Urinary bladder (tissue), 4 donors: ENCODE measurements around the gene COPE. TPM values are rescaled to one million over a fixed set of nuclear protein-coding genes. Genes with fewer than 3 reads are reported as not detected.

Source experiments
- DNase-seq: peaks from one replicate; pipeline ENCODE4 v3.0.0-alpha.2; 2015; ENCODE audit errors: extremely low spot score
- H3K27ac ChIP-seq: one replicate; pipeline ENCODE4 v1.5.1; 2013; ENCODE audit warnings: low read depth, mild to moderate bottlenecking, moderate library complexity
- H3K36me3 ChIP-seq: one replicate; pipeline ENCODE4 v1.6.1; 2013; ENCODE audit warnings: mild to moderate bottlenecking, moderate library complexity; ENCODE audit not compliant: insufficient read depth
- H3K4me1 ChIP-seq: one replicate; pipeline ENCODE4 v1.6.1; 2013; ENCODE audit warnings: mild to moderate bottlenecking, moderate library complexity; ENCODE audit not compliant: insufficient read depth
- H3K4me3 ChIP-seq: one replicate; pipeline ENCODE4 v1.5.1; 2013; ENCODE audit warnings: low read depth, low read length
- WGBS: extraction: QIAGEN DNeasy Blood & Tissue Kit; methylation state at CpG from one replicate; pipeline ENCODE4 v1.1.7; 2013; 5-methylcytosine and 5-hydroxymethylcytosine counted together
- polyA plus RNA-seq: library from polyadenylated mRNA; stranded (reverse); fragments of 200-250 nt; gene quantifications from one replicate; pipeline ENCODE4 v1.2.3, GENCODE V29; 2013
- total RNA-seq: library from RNA; depleted of rRNA; stranded (reverse); fragments of >200 nt; gene quantifications from one replicate; pipeline ENCODE4 v1.2.3, GENCODE V29; 2014
- donor health status: healthy with polysubstance abuse.
- donor health status: healthy.

The COPE gene
- total and polyA plus RNA-seq, 2 donors: 47.1 to 188 TPM

DNA sequence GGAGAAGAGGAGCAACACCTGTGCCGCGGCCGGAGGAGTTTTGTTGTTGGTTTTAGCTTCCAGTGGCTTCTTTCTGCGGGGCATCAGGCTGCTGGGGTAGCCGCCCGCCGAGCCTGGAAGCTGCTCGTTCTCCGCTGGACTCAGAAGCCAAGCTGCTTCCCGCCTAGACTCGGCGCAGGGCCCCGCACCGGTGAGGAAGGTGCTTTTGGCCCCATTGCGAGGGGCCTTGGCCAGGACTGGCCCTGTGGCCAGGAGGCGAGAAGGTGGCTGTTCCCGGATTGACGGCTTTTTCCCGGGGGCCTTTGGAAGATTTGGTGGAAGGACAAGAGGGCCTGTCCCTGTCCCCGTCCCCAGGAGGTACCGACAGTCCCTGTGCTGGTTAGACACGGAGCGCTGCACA is 52.0 kb downstream of the COPE start:
- 92% methylated on average over 23 of the region's 23 CpGs for WGBS
- H3K4me3 ChIP-seq: no peak overlapping the region
- peaks cover 3% of the 10 kb centered on the region for H3K4me1 ChIP-seq
- DNase-seq: no peak
- peaks cover 7% of the 10 kb centered on the region for H3K36me3 ChIP-seq
- H3K27ac ChIP-seq: no peak overlapping the region

DNA sequence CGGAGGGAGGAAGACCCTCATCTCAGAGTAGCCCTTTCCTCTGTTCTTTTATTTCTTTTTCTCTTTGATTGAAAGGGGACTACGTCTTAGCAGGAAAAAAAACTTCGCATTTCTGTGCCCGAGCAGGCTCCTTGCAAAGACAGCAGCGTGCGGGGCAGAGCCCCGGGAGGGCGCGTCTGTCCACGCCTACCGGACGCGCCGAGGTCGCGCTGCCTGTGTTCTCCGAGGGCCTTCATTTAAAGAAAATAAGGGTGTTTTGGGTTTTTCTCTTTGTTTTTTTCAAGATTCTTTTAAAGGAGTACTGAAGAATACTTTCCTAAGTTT is 52.4 kb downstream of the COPE start:
- WGBS: 76% methylated on average over 17 of the region's 17 CpGs
- H3K4me1 ChIP-seq: peaks cover 3% of the 10 kb centered on the region
- H3K4me3 ChIP-seq: no peak overlapping the region
- peaks cover 7% of the 10 kb centered on the region for H3K36me3 ChIP-seq
- DNase-seq: no peak
- no peak overlapping the region for H3K27ac ChIP-seq

DNA sequence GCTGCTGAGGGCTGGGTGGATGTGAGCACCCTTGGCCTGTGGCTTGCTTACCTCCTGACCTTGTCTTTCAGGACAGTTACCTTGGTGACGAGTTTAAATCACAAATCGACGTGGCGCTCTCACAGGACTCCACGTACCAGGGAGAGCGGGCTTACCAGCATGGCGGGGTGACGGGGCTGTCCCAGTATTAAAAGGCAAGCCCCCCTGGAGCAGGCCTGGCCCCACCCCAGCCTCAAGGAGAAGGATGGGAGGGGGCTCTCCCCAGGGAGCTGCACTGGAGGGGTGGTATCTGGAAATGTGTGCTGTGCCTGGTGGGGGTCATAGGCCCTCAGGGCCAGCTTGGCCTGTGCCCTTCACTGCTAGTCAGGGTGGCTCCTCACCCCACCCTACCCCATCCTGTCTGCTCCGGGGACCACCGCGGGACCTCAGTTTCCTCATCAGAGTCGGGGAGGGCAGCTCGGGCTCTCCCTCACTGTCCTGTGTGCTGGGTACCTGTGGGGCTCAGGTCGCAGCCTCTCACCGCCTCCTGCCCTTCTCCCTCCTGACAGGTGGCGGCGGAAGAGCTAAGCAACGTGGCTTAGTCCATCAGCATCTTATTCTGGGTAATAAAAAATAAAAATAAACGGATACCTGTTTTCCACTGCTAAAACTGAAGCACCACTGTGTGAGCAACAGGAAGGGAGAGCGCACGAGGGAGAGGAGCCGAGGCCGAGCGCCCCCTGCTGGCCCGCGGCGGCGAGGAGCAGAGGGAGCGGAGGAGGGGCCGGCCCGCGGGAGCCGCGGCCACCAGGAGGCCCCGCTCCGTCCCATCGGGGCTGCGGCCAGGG is 53.0 kb downstream of the COPE start:
- Histone ChIP-seq H3K27ac (no peak overlapping the region), H3K36me3 (peaks cover 7% of the 10 kb centered on the region), H3K4me3 (no peak overlapping the region), H3K4me1 (peaks cover 3% of the 10 kb centered on the region)
- WGBS: 42% methylated on average over 38 of the region's 38 CpGs
- no peak for DNase-seq

DNA sequence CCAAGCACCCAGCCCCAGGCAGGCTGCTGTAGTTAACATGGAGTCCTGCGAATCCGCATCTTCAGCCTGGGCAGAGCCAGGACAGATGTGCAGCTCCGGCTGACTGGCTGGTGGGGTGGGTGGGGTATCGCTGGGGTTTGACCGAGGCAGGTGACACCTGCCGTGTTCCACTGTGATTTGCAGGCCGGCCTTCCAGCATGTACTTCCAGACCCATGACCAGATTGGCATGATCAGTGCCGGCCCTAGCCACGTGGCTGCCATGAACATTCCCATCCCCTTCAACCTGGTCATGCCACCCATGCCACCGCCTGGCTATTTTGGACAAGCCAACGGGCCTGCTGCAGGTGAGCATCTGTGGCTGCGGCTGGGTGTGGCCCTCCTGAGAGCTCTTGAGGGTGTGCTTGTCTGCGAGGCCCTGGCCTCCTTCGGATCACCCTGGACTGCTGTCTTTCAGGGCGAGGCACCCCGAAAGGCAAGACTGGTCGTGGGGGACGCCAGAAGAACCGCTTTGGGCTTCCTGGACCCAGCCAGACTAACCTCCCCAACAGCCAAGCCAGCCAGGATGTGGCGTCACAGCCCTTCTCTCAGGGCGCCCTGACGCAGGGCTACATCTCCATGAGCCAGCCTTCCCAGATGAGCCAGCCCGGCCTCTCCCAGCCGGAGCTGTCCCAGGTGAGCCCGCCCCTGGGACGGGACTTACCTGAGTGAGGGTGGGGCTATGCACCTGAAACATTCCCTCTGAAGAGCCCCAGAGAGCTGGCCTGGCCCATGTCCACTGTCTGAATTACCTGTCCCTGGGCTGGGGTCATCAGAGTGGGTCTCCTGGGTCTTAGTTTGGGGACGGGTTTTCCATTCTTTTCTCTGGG is 53.8 kb downstream of the COPE start:
- Histone ChIP-seq H3K27ac (no peak overlapping the region), H3K4me1 (peaks cover 3% of the 10 kb centered on the region), H3K4me3 (no peak overlapping the region), H3K36me3 (peaks cover 13% of the 10 kb centered on the region)
- WGBS: 93% methylated on average over 27 of the region's 27 CpGs
- no peak for DNase-seq

DNA sequence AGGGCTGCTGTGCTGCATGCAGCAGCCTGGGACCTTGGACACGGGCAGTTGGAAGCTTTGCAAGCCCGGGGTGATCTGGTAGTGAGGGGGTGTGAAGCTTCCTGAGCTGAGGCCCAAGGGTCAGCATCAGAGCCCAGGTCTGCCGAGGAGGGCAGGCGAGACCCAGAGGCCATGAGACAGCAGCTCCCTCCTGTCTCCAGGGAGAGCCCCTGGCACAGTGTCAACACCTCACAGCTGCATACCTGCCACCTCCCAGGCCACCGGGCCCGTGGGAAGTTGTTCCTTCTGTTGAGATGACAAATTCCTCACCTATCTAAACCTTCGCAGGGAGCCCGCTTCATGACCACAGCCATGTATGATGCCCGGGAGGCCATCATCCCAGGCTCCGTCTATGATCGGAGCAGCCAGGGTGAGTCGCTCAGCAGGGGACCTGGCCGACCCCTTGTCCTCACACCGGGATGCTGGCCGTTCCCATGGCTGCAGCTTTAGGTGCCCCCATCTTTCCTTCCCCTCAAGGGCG is 55.3 kb downstream of the COPE start:
- Histone ChIP-seq H3K36me3 (peaks cover 14% of the 10 kb centered on the region), H3K4me3 (no peak overlapping the region), H3K27ac (no peak overlapping the region), H3K4me1 (no peaks in the 10 kb centered on the region)
- DNase-seq: no peak
- 81% methylated on average over 16 of the region's 16 CpGs for WGBS

DNA sequence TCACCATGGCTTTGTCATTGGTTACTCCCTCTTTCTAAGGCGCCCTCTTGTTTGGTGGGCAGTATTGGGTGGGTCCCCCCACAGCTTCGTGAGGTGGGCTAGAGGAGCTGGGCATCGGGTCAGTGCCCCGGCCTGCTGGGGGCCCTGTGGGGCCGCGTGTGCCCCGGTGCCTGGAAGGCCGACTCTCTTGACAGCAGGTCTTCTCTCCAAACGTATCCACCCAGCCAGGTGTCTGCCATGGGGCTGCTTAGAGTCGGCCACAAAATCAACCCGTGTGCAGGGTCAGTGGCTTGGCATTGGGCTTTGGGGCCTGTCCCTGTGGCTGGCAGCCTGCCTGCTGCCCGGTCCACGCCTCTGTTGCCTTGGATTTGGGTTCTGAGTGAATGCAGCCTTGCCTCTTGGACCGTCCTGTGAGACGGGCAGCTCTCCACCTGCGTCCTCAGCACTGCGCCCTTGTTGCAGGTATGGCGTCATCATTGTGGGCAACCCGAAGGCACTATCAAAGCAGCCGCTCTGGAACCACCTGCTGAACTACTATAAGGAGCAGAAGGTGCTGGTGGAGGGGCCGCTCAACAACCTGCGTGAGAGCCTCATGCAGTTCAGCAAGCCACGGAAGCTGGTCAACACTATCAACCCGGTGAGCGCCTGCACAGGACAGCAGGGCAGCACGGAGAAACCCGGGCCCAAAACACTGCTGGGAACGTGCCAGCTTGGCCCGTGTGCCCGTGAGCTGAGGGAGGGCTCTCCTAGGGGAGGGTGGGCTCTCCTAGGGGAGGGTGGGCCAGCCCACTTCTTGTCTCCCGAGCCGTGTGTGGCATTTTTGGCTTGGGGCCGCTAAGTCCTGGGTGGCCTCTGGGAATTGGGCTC is 56.0 kb downstream of the COPE start:
- no peaks in the 10 kb centered on the region for H3K4me1 ChIP-seq
- no peak overlapping the region for H3K4me3 ChIP-seq
- WGBS: 89% methylated on average over 33 of the region's 33 CpGs
- peaks cover 15% of the 10 kb centered on the region for H3K36me3 ChIP-seq
- no peak overlapping the region for H3K27ac ChIP-seq
- DNase-seq: no peak

DNA sequence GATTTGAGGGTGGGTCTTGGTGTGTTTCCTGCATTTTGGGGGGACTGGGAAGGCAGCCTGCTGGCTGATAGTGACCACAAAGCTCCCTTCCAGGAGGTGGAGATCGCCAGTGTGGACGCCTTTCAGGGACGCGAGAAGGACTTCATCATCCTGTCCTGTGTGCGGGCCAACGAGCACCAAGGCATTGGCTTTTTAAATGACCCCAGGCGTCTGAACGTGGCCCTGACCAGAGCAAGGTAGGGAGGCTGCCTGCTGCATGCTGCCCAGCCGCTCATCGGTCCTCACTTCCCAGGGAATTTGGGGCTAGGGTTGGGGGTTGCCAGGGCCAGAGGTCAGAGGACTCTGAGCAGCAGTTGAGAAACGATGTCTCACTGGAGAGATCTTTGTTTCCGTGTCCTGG is 57.3 kb downstream of the COPE start:
- Histone ChIP-seq H3K4me1 (no peaks in the 10 kb centered on the region), H3K27ac (no peak overlapping the region), H3K4me3 (no peak overlapping the region), H3K36me3 (peaks cover 15% of the 10 kb centered on the region)
- no peak for DNase-seq
- WGBS: 91% methylated on average over 12 of the region's 12 CpGs

DNA sequence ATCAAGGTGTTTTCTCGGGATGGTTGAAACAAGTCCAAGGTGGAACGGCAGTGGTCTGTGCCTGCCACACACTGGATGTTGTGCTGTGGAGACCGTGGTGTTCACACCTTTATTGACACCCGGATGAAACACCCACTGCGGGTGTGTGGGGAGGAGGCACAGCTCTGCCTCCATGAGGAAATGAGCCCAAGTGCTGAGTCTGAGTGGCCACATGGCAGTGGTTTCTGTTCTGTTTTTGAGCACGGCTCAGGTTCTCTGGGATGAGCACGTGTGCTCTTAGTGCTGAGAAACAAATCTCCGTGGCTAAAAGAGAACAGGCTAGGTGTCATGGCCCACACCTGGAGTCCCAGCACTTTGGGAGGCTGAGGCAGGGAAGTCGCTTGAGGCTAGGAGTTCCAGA is 58.0 kb downstream of the COPE start:
- Histone ChIP-seq H3K36me3 (peaks cover 15% of the 10 kb centered on the region), H3K4me3 (no peak overlapping the region), H3K4me1 (no peaks in the 10 kb centered on the region), H3K27ac (no peak overlapping the region)
- no peak for DNase-seq
- WGBS: 86% methylated on average over 9 of the region's 9 CpGs

DNA sequence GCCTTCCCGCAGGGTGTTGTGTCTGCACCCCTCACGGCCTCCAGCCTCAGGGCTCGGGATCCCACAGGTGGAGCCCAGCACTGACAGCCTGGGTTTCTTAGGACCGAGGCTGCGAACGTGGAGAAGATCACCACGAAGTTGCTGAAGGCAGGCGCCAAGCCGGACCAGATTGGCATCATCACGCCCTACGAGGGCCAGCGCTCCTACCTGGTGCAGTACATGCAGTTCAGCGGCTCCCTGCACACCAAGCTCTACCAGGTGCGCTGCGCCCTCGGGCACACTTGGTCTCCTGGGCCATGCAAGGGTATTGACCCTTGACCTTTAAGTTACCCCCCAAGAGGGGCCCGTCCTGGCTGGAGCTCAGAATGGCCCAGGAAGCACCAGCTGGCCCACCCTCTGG is 58.5 kb downstream of the COPE start:
- Histone ChIP-seq H3K27ac (no peak overlapping the region), H3K36me3 (peaks cover 15% of the 10 kb centered on the region), H3K4me1 (no peaks in the 10 kb centered on the region), H3K4me3 (no peak overlapping the region)
- DNase-seq: no peak
- WGBS: 91% methylated on average over 17 of the region's 17 CpGs

DNA sequence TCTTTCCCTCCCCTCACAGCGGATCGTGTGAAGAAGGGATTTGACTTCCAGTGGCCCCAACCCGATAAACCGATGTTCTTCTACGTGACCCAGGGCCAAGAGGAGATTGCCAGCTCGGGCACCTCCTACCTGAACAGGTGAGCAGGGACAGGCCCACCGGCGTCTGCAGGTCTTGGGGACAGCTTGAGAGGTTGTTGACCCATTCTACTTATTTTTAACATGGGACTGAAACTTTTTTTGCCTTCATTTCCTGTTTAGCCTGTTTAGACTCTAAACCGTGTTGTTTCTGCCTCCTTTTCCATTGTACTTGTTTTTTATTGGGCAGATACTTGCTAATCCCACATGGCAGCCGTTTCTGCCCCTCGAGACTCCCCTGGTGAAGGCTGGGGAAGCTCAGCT is 58.9 kb downstream of the COPE start:
- H3K4me1 ChIP-seq: no peaks in the 10 kb centered on the region
- DNase-seq: no peak
- H3K27ac ChIP-seq: no peak overlapping the region
- H3K36me3 ChIP-seq: peaks cover 15% of the 10 kb centered on the region
- WGBS: 79% methylated on average over 11 of the region's 11 CpGs
- no peak overlapping the region for H3K4me3 ChIP-seq

DNA sequence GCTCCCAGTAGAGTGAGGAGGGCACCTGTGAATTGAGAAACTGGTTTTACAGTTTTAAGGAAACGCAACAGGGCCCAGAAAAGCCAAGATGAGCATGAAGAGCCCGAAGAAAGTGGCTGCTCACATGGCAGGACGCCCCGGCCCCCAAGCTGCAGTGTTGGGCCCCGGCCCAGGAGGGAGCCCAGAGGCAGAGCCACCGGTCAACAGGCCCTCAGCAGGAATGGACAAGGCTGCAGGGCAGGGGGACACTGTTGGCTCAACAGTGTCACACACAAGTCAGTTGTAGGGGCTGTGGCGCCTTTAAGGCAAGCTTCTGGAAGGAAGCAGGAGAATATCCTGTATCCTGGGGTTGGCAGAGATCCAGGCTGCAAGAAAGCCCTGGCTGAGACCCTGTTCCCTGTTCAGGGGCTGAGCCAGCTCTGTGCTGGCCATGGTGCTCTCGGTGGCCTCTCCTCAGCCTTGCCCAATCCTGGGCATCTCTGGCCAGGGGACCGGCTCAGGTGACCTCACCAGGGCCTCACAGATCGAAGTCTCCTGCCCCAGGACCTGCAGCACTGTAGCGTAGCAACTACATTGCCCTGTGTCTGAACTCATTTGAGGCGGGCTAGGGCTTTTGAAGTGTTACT is 59.4 kb downstream of the COPE start:
- Histone ChIP-seq H3K27ac (no peak overlapping the region), H3K4me1 (no peaks in the 10 kb centered on the region), H3K36me3 (peaks cover 19% of the 10 kb centered on the region), H3K4me3 (no peak overlapping the region)
- WGBS: 74% methylated on average over 12 of the region's 12 CpGs
- no peak for DNase-seq

DNA sequence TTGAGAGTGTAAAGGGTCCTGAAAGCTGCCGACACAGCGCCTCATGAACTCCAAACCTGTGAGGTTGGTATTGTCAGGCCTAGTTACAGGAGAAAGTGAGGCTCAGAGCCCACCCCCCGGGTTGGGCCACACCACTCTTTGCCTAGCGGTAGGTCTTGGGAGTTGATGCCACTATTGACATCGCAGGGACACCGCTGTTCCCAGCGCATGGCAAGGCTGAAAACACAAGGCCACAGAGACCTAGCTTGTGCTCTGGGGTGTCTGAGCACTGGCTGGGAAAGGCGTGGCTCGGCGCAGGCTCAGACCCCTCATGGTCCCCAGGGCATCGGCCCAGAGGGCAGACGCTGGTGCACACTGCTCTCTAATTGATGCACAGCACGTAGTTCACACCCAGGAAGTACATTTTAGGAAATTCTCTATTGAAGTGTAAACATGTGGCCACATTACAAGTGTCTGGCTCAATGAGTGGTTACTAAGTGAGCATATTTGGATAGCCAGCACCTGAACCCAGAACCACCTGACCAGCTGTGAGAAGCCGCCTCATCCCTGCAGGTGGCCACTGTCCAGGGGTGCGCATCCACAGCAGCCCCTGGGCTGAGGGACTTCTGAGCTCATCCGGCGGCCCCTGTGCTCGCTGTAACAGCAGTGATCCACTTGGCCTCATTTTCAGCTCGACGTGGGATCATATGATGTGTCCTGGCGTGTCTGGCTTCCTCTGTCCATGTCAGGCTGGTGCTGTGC is 60.1 kb downstream of the COPE start:
- Histone ChIP-seq H3K4me1 (no peaks in the 10 kb centered on the region), H3K36me3 (peaks cover 20% of the 10 kb centered on the region), H3K27ac (no peak overlapping the region), H3K4me3 (no peak overlapping the region)
- DNase-seq: no peak
- WGBS: 89% methylated on average over 21 of the region's 21 CpGs
